Esophagus muscularis mucosa (tissue), 4 donors: ENCODE measurements around the gene BCAS4. TPM values are rescaled to one million over a fixed set of nuclear protein-coding genes. Genes with fewer than 3 reads are reported as not detected.

Experiments
- DNase-seq: peaks from one replicate; pipeline ENCODE4 v3.0.0-alpha.2; 2017; ENCODE audit errors: extremely low spot score
- H3K27ac ChIP-seq, 4 donors: fragments of 200-600 bp; sonication (generic); replicated peaks in 1 of 4; 1 replicate in 3 of 4; 2 replicates in 1 of 4; pipeline ENCODE4 v1.5.1; 2016 to 2019; ENCODE audit warnings: mild to moderate bottlenecking in 1 of 4
- H3K27me3 ChIP-seq, 4 donors: fragments of 200-600 bp; sonication (generic); one replicate each; pipeline versions ENCODE4 v1.5.1 to v1.6.0; 2016 to 2019
- H3K36me3 ChIP-seq, 4 donors: fragments of 200-600 bp; sonication (generic); one replicate each; pipeline ENCODE4 v1.5.1; 2016 to 2019
- H3K4me1 ChIP-seq, 4 donors: fragments of 200-600 bp; sonication (generic); one replicate each; pipeline ENCODE4 v1.5.1; 2016 to 2019
- H3K4me3 ChIP-seq, 4 donors: fragments of 200-600 bp; sonication (generic); 1 replicate in 2 of 4; 2 replicates in 2 of 4; pipeline ENCODE4 v1.5.1; 2016 to 2019; ENCODE audit warnings: mild to moderate bottlenecking in 4 of 4, moderate library complexity in 1 of 4
- H3K9me3 ChIP-seq, 4 donors: fragments of 200-600 bp; sonication (generic); 1 replicate in 3 of 4; 2 replicates in 1 of 4; pipeline ENCODE4 v1.5.1; 2016 to 2019
- EP300 ChIP-seq: sonication (generic); formaldehyde crosslinking; IDR thresholded peaks from one replicate; pipeline ENCODE4 v1.6.1; 2017; ENCODE audit warnings: antibody characterized with exemption
- POLR2A ChIP-seq: fragments of 450-650 bp; IDR thresholded peaks from one replicate; pipeline ENCODE4 v1.6.1; 2017; ENCODE audit warnings: antibody characterized with exemption, moderate library complexity, mild to moderate bottlenecking, low read depth
- POLR2AphosphoS5 ChIP-seq, 2 donors: sonication (generic); formaldehyde crosslinking; IDR thresholded peaks; one replicate each; pipeline ENCODE4 v1.6.1; 2017; ENCODE audit warnings: antibody characterized with exemption in 2 of 2
- WGBS: methylation state at CpG from one replicate; pipeline ENCODE4 v1.1.5; 2018; 5-methylcytosine and 5-hydroxymethylcytosine counted together
- intact Hi-C: fragments of 100-400 bp; cut with DNase I; formaldehyde crosslinking; loops from one replicate; pipeline ENCODE4 v1.15.1; 2023
- total RNA-seq, 4 donors: library from RNA; depleted of rRNA; stranded (reverse); fragments of >200 nt; gene quantifications; one replicate each; pipeline versions ENCODE4 v1.1.0 to v1.2.1, GENCODE V29; 2016
- TF ChIP-seq, protein P1 (sequence below), 3 experiments: fragments of 200-600 bp in 2 of 3; fragments of 450-650 bp in 1 of 3; sonication (generic) in 2 of 3; IDR thresholded peaks; one replicate each; pipeline ENCODE4 v1.5.1; 2017 to 2019; ENCODE audit warnings: antibody characterized with exemption in 3 of 3, mild to moderate bottlenecking in 2 of 3, moderate library complexity in 1 of 3

Gene BCAS4
- total RNA-seq, 4 donors from 2014 or later = 3.1 to 5.4 (median 4.5) TPM

- no peak for DNase-seq
- WGBS = 81% methylated on average over 2 of the region's 2 CpGs
- H3K27me3 ChIP-seq = no peaks in the 10 kb centered on the region
- no peak for TF ChIP-seq EP300
- no peak for TF ChIP-seq POLR2AphosphoS5 (IDR thresholded peaks at IDR 0.05)
- TF ChIP-seq, protein P1, sequence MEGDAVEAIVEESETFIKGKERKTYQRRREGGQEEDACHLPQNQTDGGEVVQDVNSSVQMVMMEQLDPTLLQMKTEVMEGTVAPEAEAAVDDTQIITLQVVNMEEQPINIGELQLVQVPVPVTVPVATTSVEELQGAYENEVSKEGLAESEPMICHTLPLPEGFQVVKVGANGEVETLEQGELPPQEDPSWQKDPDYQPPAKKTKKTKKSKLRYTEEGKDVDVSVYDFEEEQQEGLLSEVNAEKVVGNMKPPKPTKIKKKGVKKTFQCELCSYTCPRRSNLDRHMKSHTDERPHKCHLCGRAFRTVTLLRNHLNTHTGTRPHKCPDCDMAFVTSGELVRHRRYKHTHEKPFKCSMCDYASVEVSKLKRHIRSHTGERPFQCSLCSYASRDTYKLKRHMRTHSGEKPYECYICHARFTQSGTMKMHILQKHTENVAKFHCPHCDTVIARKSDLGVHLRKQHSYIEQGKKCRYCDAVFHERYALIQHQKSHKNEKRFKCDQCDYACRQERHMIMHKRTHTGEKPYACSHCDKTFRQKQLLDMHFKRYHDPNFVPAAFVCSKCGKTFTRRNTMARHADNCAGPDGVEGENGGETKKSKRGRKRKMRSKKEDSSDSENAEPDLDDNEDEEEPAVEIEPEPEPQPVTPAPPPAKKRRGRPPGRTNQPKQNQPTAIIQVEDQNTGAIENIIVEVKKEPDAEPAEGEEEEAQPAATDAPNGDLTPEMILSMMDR (IDR thresholded peaks at IDR 0.05) = no peak
- TF ChIP-seq POLR2A = no peak
- no peak overlapping the region for H3K27ac ChIP-seq
- no peak overlapping the region for H3K4me3 ChIP-seq
- no peaks in the 10 kb centered on the region for H3K9me3 ChIP-seq
- intact Hi-C loops = no loop called here
- no peaks in the 10 kb centered on the region for H3K4me1 ChIP-seq
- peaks cover 0 to 6% (median 0%) of the 10 kb centered on the region in 4 donors for H3K36me3 ChIP-seq
Measured at GRCh38 chr20:50826121-50826520, 31.3 kb downstream of the BCAS4 start.

GRCh38 chr20:50828363-50829136 is 33.7 kb downstream of the BCAS4 start:
- TF ChIP-seq POLR2A (no peak), EP300 (no peak), POLR2AphosphoS5 (IDR thresholded peaks at IDR 0.05) (no peak)
- TF ChIP-seq, protein P1 (IDR thresholded peaks at IDR 0.05) = no peak
- no peak for DNase-seq
- Histone ChIP-seq H3K4me3 (no peak overlapping the region), H3K27ac (no peak overlapping the region), H3K36me3 (peaks cover 0 to 27% (median 0%) of the 10 kb centered on the region in 4 donors), H3K9me3 (no peaks in the 10 kb centered on the region), H3K4me1 (no peaks in the 10 kb centered on the region), H3K27me3 (no peaks in the 10 kb centered on the region)
- intact Hi-C loops = no loop called here
- WGBS = 95% methylated on average over 13 of the region's 13 CpGs

DNA sequence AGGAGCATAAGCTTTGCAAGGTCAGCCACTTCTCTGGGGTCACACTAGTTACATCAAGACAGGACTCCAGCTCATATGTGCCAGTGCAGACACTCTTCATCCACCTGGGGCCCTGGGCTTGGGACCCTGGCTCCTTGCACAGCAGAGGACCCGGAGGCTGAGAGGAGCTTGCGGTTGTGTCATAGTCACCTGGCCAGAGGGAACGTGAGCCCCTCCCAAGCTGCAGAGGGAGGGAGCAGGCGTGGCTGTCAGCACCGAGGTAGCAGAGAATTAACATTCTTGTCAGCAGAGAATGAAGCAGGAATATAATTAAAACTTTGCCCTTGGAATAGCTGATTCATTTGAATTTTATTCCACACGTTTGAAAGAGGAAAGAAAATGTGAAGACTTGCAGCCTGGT is 36.8 kb downstream of the BCAS4 start:
- H3K27ac ChIP-seq = no peak overlapping the region
- H3K4me3 ChIP-seq = no peak overlapping the region
- 82% methylated on average over 6 of the region's 6 CpGs for WGBS
- peaks cover 0 to 27% (median 0%) of the 10 kb centered on the region in 4 donors for H3K36me3 ChIP-seq
- DNase-seq = no peak
- TF ChIP-seq POLR2AphosphoS5 (IDR thresholded peaks at IDR 0.05) (no peak), POLR2A (no peak), EP300 (no peak)
- TF ChIP-seq, protein P1 (IDR thresholded peaks at IDR 0.05) = no peak
- no peaks in the 10 kb centered on the region for H3K4me1 ChIP-seq
- no peaks in the 10 kb centered on the region for H3K9me3 ChIP-seq
- no peaks in the 10 kb centered on the region for H3K27me3 ChIP-seq
- intact Hi-C loops = no loop called here

DNA sequence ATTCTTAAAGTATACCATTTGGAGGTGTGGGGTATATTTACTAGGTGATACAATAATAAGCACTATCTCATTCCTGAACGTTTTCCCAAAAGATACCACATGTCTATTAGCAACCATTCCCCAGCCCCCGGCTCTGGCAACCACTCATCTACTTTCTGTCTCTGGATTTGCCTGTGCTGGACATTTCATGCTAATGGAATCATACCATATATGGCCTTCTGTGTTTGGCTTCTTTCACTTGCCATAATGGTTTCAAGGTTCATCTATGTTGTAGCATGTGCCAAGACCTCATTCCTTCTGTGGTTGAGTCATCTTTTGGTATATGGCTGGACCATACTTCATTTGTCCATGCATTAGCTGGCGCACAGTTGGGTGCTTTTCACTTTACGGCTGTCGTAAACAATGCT is 39.7 kb downstream of the BCAS4 start:
- WGBS = 81% methylated on average over 5 of the region's 5 CpGs
- H3K27me3 ChIP-seq = no peaks in the 10 kb centered on the region
- no peak for DNase-seq
- peaks cover 0 to 21% (median 20%) of the 10 kb centered on the region in 4 donors for H3K4me1 ChIP-seq
- H3K9me3 ChIP-seq = no peaks in the 10 kb centered on the region
- H3K27ac ChIP-seq = no peak overlapping the region
- peaks cover 0 to 27% (median 0%) of the 10 kb centered on the region in 4 donors for H3K36me3 ChIP-seq
- intact Hi-C loops = loop anchor here (5.0 kb wide), 1 partner anchor 37 kb away; the partner anchor contains the start of gene BCAS4
- no peak overlapping the region for H3K4me3 ChIP-seq
- no peak for TF ChIP-seq POLR2AphosphoS5 (IDR thresholded peaks at IDR 0.05)
- no peak for TF ChIP-seq EP300
- no peak for TF ChIP-seq POLR2A
- TF ChIP-seq, protein P1 (IDR thresholded peaks at IDR 0.05) = no peak
